OCI-LY1 (cell line): ENCODE data around the gene CCDC88B.

Source experiments
- H2AFZ ChIP-seq: fragments of 200-600 bp; sonication (generic), shearing (Covaris generic); 2 replicates; pipeline ENCODE4 v1.6.0; 2014; ENCODE audit warnings: antibody characterized with exemption, mild to moderate bottlenecking, low read length
- H3F3A ChIP-seq: fragments of 200-600 bp; sonication (generic), shearing (Covaris generic); 2 replicates; pipeline ENCODE4 v1.6.0; 2014; ENCODE audit warnings: mild to moderate bottlenecking, antibody characterized with exemption, low read length, moderate library complexity; ENCODE audit not compliant: insufficient read depth
- H3K27ac ChIP-seq: fragments of 200-600 bp; sonication (generic); 2 replicates; pipeline ENCODE4 v1.5.1; 2014; ENCODE audit warnings: low read length, mixed run types, mild to moderate bottlenecking, low read depth; ENCODE audit not compliant: poor library complexity, severe bottlenecking
- H3K27me3 ChIP-seq: fragments of 200-600 bp; sonication (generic); 2 replicates; pipeline ENCODE4 v1.6.0; 2014; ENCODE audit warnings: antibody characterized with exemption, mild to moderate bottlenecking, low read length, moderate library complexity; ENCODE audit not compliant: insufficient read depth
- H3K36me3 ChIP-seq: fragments of 200-600 bp; sonication (generic); 2 replicates; pipeline ENCODE4 v1.6.1; 2014; ENCODE audit warnings: mild to moderate bottlenecking, antibody characterized with exemption, low read length, moderate library complexity, mixed read lengths; ENCODE audit not compliant: insufficient read depth
- H3K4me1 ChIP-seq: fragments of 200-600 bp; sonication (generic); 2 replicates; pipeline ENCODE4 v1.5.1; 2014; ENCODE audit warnings: mild to moderate bottlenecking, low read length, moderate library complexity; ENCODE audit not compliant: insufficient read depth, severe bottlenecking
- H3K4me2 ChIP-seq: fragments of 200-600 bp; sonication (generic), shearing (Covaris generic); 2 replicates; pipeline ENCODE4 v1.6.1; 2014; ENCODE audit warnings: low read length
- H3K4me3 ChIP-seq: fragments of 200-600 bp; sonication (generic); 2 replicates; pipeline ENCODE4 v1.5.1; 2014; ENCODE audit warnings: low read length, low read depth, mild to moderate bottlenecking, mixed read lengths; ENCODE audit not compliant: poor library complexity, severe bottlenecking
- H3K79me2 ChIP-seq: fragments of 200-600 bp; shearing (Covaris generic); 2 replicates; pipeline ENCODE4 v1.6.1; 2016; ENCODE audit warnings: mixed run types, low read length, mixed read lengths; ENCODE audit not compliant: insufficient read depth
- H3K9ac ChIP-seq: fragments of 200-600 bp; sonication (generic), shearing (Covaris generic); 2 replicates; pipeline ENCODE4 v1.6.1; 2014; ENCODE audit warnings: mild to moderate bottlenecking, low read length, mixed read lengths
- H3K9me2 ChIP-seq: fragments of 200-600 bp; sonication (generic), shearing (Covaris generic); 2 replicates; pipeline ENCODE4 v1.6.1; 2014; ENCODE audit warnings: low read depth, mild to moderate bottlenecking, low read length, mixed read lengths
- H3K9me3 ChIP-seq: fragments of 200-600 bp; shearing (Covaris generic); 2 replicates; pipeline ENCODE4 v1.6.1; 2014; ENCODE audit warnings: low read length, mixed read lengths
- H4K20me1 ChIP-seq: fragments of 200-600 bp; sonication (generic), shearing (Covaris generic); 2 replicates; pipeline ENCODE4 v1.6.0; 2016; ENCODE audit warnings: mild to moderate bottlenecking, low read length; ENCODE audit not compliant: insufficient read depth
- CTCF ChIP-seq: fragments of 200-600 bp; sonication (generic), shearing (Covaris generic); IDR thresholded peaks from 2 replicates; pipeline ENCODE4 v1.5.1; 2017; ENCODE audit warnings: mild to moderate bottlenecking, antibody characterized with exemption, low read length, moderate library complexity, mixed read lengths
- EZH2 ChIP-seq: fragments of 200-600 bp; sonication (generic), shearing (Covaris generic); IDR thresholded peaks from 2 replicates; pipeline ENCODE4 v1.8.0; 2017; ENCODE audit warnings: borderline replicate concordance, mixed run types, mild to moderate bottlenecking, antibody characterized with exemption, low read length, moderate library complexity, mixed read lengths

CCDC88B gene

GRCh38 chr11:64355078-64355940, 15.3 kb downstream of the CCDC88B start:
- no peaks in the 10 kb centered on the region for H3F3A ChIP-seq
- H3K79me2 ChIP-seq: no peaks in the 10 kb centered on the region
- H3K9me2 ChIP-seq: no peaks in the 10 kb centered on the region
- no peaks in the 10 kb centered on the region for H4K20me1 ChIP-seq
- no peak overlapping the region for H3K9ac ChIP-seq
- peak overlapping the region; percentile 25 for H3K27ac ChIP-seq
- peaks cover 23% of the 10 kb centered on the region for H3K4me1 ChIP-seq
- H3K4me3 ChIP-seq: no peak overlapping the region
- no peaks in the 10 kb centered on the region for H3K27me3 ChIP-seq
- no peaks in the 10 kb centered on the region for H3K9me3 ChIP-seq
- TF ChIP-seq EZH2: no peak
- peak; percentile 79 for TF ChIP-seq CTCF
- peaks cover 19% of the 10 kb centered on the region; the same call in 1 of the 2 replicates for H3K36me3 ChIP-seq
- no peak overlapping the region for H2AFZ ChIP-seq
- no peak overlapping the region for H3K4me2 ChIP-seq

- H3K9me2 ChIP-seq: no peaks in the 10 kb centered on the region
- no peaks in the 10 kb centered on the region for H3K9me3 ChIP-seq
- no peaks in the 10 kb centered on the region for H3K79me2 ChIP-seq
- no peak overlapping the region for H3K4me3 ChIP-seq
- H3K27ac ChIP-seq: no peak overlapping the region
- no peak overlapping the region for H3K4me2 ChIP-seq
- no peak overlapping the region for H3K9ac ChIP-seq
- H3K27me3 ChIP-seq: no peaks in the 10 kb centered on the region
- H3K4me1 ChIP-seq: peaks cover 26% of the 10 kb centered on the region
- TF ChIP-seq CTCF (peak; percentile 66), EZH2 (no peak)
- H4K20me1 ChIP-seq: no peaks in the 10 kb centered on the region
- H3F3A ChIP-seq: no peaks in the 10 kb centered on the region
- H2AFZ ChIP-seq: no peak overlapping the region
- H3K36me3 ChIP-seq: peaks cover 33% of the 10 kb centered on the region; the same call in 1 of the 2 replicates
Measured at GRCh38 chr11:64356498-64357411, 16.8 kb downstream of the CCDC88B start.

- Histone ChIP-seq H3K4me2 (no peak overlapping the region), H3K4me1 (peaks cover 26% of the 10 kb centered on the region), H3K36me3 (peaks cover 37% of the 10 kb centered on the region; the same call in 1 of the 2 replicates), H3K27me3 (no peaks in the 10 kb centered on the region), H3K4me3 (no peak overlapping the region), H3F3A (no peaks in the 10 kb centered on the region), H2AFZ (no peak overlapping the region), H3K9me2 (no peaks in the 10 kb centered on the region), H3K27ac (no peak overlapping the region), H4K20me1 (no peaks in the 10 kb centered on the region), H3K9me3 (no peaks in the 10 kb centered on the region), H3K79me2 (no peaks in the 10 kb centered on the region), H3K9ac (no peak overlapping the region)
- TF ChIP-seq CTCF (no peak), EZH2 (no peak)
Measured at GRCh38 chr11:64357446-64357845, 17.4 kb downstream of the CCDC88B start.
